ENCODE results near the gene BCAR1.

The BCAR1 gene

GRCh38 chr16:75251280-75252048 lies at the start of gene BCAR1:
Gene BCAR1 (minus strand): TSS chr16:75251624. CDS start chr16:75251482, 142 bp downstream.
- no peak for DNase-seq (ENCODE audit: low read depth, low spot score)
- Histone ChIP-seq H3K36me3 (ENCODE audit: insufficient read depth, low read length) (no peaks in the 10 kb centered on the region), H3K4me3 (peak within 1 kb of the TSS; percentile 75), H3K9me3 (ENCODE audit: low read depth, low read length) (no peaks in the 10 kb centered on the region), H3K9ac (ENCODE audit: insufficient read length) (peak within 1 kb of the TSS; percentile 60), H3K27ac (peak within 1 kb of the TSS; percentile 67)
- TF ChIP-seq FOXP2 (optimal IDR thresholded peaks at IDR 0.05; ENCODE audit: control extremely low read depth, extremely low read length, insufficient read depth) (no peak), EZH2 (IDR thresholded peaks at IDR 0.05) (no peak), POLR2AphosphoS5 (IDR thresholded peaks at IDR 0.05; ENCODE audit: borderline replicate concordance, low read depth, low read length) (no peak)

GRCh38 chr16:75298267-75298666 lies 46.8 kb upstream of the BCAR1 start:
- H3K36me3 ChIP-seq (ENCODE audit: insufficient read depth, low read length): peaks cover 2% of the 10 kb centered on the region; the same call in 1 of the 2 replicates
- no peak overlapping the region for H3K4me3 ChIP-seq
- TF ChIP-seq FOXP2 (optimal IDR thresholded peaks at IDR 0.05; ENCODE audit: control extremely low read depth, extremely low read length, insufficient read depth): no peak
- TF ChIP-seq POLR2AphosphoS5 (IDR thresholded peaks at IDR 0.05; ENCODE audit: borderline replicate concordance, low read depth, low read length): no peak
- no peak for TF ChIP-seq EZH2 (IDR thresholded peaks at IDR 0.05)

GRCh38 chr16:75296606-75297005 lies 45.2 kb upstream of the BCAR1 start:
- Histone ChIP-seq H3K27ac (no peak overlapping the region), H3K9ac (ENCODE audit: insufficient read length) (no peak overlapping the region), H3K9me3 (ENCODE audit: low read depth, low read length) (no peaks in the 10 kb centered on the region), H3K36me3 (ENCODE audit: insufficient read depth, low read length) (peaks cover 9% of the 10 kb centered on the region; the same call in 1 of the 2 replicates), H3K4me3 (no peak overlapping the region)
- DNase-seq (ENCODE audit: low read depth, low spot score): no peak
- TF ChIP-seq POLR2AphosphoS5 (IDR thresholded peaks at IDR 0.05; ENCODE audit: borderline replicate concordance, low read depth, low read length) (no peak), EZH2 (IDR thresholded peaks at IDR 0.05) (no peak), FOXP2 (optimal IDR thresholded peaks at IDR 0.05; ENCODE audit: control extremely low read depth, extremely low read length, insufficient read depth) (no peak)

More at GRCh38 chr16:75298267-75298666, 46.8 kb upstream of the BCAR1 start:
- no peaks in the 10 kb centered on the region for H3K9me3 ChIP-seq (ENCODE audit: low read depth, low read length)
- no peak for DNase-seq (ENCODE audit: low read depth, low spot score)
- H3K27ac ChIP-seq: no peak overlapping the region
- no peak overlapping the region for H3K9ac ChIP-seq (ENCODE audit: insufficient read length)

GRCh38 chr16:75294773-75295459 lies 43.5 kb upstream of the BCAR1 start:
- peaks cover 7% of the 10 kb centered on the region; the same call in 1 of the 2 replicates for H3K36me3 ChIP-seq (ENCODE audit: insufficient read depth, low read length)
- H3K4me3 ChIP-seq: no peak overlapping the region
- DNase-seq (ENCODE audit: low read depth, low spot score): no peak
- no peak overlapping the region for H3K27ac ChIP-seq
- no peak overlapping the region for H3K9ac ChIP-seq (ENCODE audit: insufficient read length)
- no peak for TF ChIP-seq FOXP2 (optimal IDR thresholded peaks at IDR 0.05; ENCODE audit: control extremely low read depth, extremely low read length, insufficient read depth)
- TF ChIP-seq EZH2 (IDR thresholded peaks at IDR 0.05): no peak
- no peak for TF ChIP-seq POLR2AphosphoS5 (IDR thresholded peaks at IDR 0.05; ENCODE audit: borderline replicate concordance, low read depth, low read length)
- H3K9me3 ChIP-seq (ENCODE audit: low read depth, low read length): no peaks in the 10 kb centered on the region

- DNase-seq (ENCODE audit: low read depth, low spot score): no peak
- Histone ChIP-seq H3K9ac (ENCODE audit: insufficient read length) (no peak overlapping the region), H3K9me3 (ENCODE audit: low read depth, low read length) (no peaks in the 10 kb centered on the region), H3K4me3 (no peak overlapping the region), H3K36me3 (ENCODE audit: insufficient read depth, low read length) (peaks cover 7% of the 10 kb centered on the region; the same call in 1 of the 2 replicates), H3K27ac (no peak overlapping the region)
- TF ChIP-seq POLR2AphosphoS5 (IDR thresholded peaks at IDR 0.05; ENCODE audit: borderline replicate concordance, low read depth, low read length): no peak
These were observed 42.3 kb upstream of the BCAR1 start for GRCh38 chr16:75293772-75294171.

- Histone ChIP-seq H3K9ac (ENCODE audit: insufficient read length) (no peak overlapping the region), H3K4me3 (no peak overlapping the region), H3K9me3 (ENCODE audit: low read depth, low read length) (no peaks in the 10 kb centered on the region), H3K36me3 (ENCODE audit: insufficient read depth, low read length) (peaks cover 7% of the 10 kb centered on the region; the same call in 1 of the 2 replicates), H3K27ac (no peak overlapping the region)
- DNase-seq (ENCODE audit: low read depth, low spot score): no peak
- TF ChIP-seq EZH2 (IDR thresholded peaks at IDR 0.05) (no peak), FOXP2 (optimal IDR thresholded peaks at IDR 0.05; ENCODE audit: control extremely low read depth, extremely low read length, insufficient read depth) (no peak), POLR2AphosphoS5 (IDR thresholded peaks at IDR 0.05; ENCODE audit: borderline replicate concordance, low read depth, low read length) (no peak)
These were observed 41.7 kb upstream of the BCAR1 start for GRCh38 chr16:75293173-75293572.

- peaks cover 7% of the 10 kb centered on the region; the same call in 1 of the 2 replicates for H3K36me3 ChIP-seq (ENCODE audit: insufficient read depth, low read length)
- H3K4me3 ChIP-seq: no peak overlapping the region
- no peak for TF ChIP-seq FOXP2 (optimal IDR thresholded peaks at IDR 0.05; ENCODE audit: control extremely low read depth, extremely low read length, insufficient read depth)
- TF ChIP-seq POLR2AphosphoS5 (IDR thresholded peaks at IDR 0.05; ENCODE audit: borderline replicate concordance, low read depth, low read length): no peak
- TF ChIP-seq EZH2 (IDR thresholded peaks at IDR 0.05): no peak
- no peak for DNase-seq (ENCODE audit: low read depth, low spot score)
- no peaks in the 10 kb centered on the region for H3K9me3 ChIP-seq (ENCODE audit: low read depth, low read length)
- no peak overlapping the region for H3K9ac ChIP-seq (ENCODE audit: insufficient read length)
- H3K27ac ChIP-seq: no peak overlapping the region
These were observed 41.3 kb upstream of the BCAR1 start for GRCh38 chr16:75292691-75293090.

GRCh38 chr16:75289189-75289588 lies 37.8 kb upstream of the BCAR1 start:
- no peak for TF ChIP-seq EZH2 (IDR thresholded peaks at IDR 0.05)
- no peak for TF ChIP-seq POLR2AphosphoS5 (IDR thresholded peaks at IDR 0.05; ENCODE audit: borderline replicate concordance, low read depth, low read length)
- no peak for TF ChIP-seq FOXP2 (optimal IDR thresholded peaks at IDR 0.05; ENCODE audit: control extremely low read depth, extremely low read length, insufficient read depth)
- Histone ChIP-seq H3K9me3 (ENCODE audit: low read depth, low read length) (no peaks in the 10 kb centered on the region), H3K27ac (no peak overlapping the region), H3K4me3 (no peak overlapping the region), H3K9ac (ENCODE audit: insufficient read length) (no peak overlapping the region), H3K36me3 (ENCODE audit: insufficient read depth, low read length) (peaks cover 7% of the 10 kb centered on the region; the same call in 1 of the 2 replicates)
- no peak for DNase-seq (ENCODE audit: low read depth, low spot score)
